Nasal cavity respiratory epithelium epithelial cell of viscerocranial mucosa (primary cell): ENCODE results near the gene SLC35F6. TPM values are rescaled to one million over a fixed set of nuclear protein-coding genes. Genes with fewer than 3 reads are reported as not detected.

Source experiments
- total RNA-seq: library from RNA; depleted of rRNA; stranded (reverse); fragments of >200 nt; gene quantifications from 2 replicates; pipeline ENCODE4 v1.2.3, GENCODE V29; 2014

Gene SLC35F6, protein sequence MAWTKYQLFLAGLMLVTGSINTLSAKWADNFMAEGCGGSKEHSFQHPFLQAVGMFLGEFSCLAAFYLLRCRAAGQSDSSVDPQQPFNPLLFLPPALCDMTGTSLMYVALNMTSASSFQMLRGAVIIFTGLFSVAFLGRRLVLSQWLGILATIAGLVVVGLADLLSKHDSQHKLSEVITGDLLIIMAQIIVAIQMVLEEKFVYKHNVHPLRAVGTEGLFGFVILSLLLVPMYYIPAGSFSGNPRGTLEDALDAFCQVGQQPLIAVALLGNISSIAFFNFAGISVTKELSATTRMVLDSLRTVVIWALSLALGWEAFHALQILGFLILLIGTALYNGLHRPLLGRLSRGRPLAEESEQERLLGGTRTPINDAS
- 51.6 and 71.8 TPM in 2 replicates for total RNA-seq

DNA sequence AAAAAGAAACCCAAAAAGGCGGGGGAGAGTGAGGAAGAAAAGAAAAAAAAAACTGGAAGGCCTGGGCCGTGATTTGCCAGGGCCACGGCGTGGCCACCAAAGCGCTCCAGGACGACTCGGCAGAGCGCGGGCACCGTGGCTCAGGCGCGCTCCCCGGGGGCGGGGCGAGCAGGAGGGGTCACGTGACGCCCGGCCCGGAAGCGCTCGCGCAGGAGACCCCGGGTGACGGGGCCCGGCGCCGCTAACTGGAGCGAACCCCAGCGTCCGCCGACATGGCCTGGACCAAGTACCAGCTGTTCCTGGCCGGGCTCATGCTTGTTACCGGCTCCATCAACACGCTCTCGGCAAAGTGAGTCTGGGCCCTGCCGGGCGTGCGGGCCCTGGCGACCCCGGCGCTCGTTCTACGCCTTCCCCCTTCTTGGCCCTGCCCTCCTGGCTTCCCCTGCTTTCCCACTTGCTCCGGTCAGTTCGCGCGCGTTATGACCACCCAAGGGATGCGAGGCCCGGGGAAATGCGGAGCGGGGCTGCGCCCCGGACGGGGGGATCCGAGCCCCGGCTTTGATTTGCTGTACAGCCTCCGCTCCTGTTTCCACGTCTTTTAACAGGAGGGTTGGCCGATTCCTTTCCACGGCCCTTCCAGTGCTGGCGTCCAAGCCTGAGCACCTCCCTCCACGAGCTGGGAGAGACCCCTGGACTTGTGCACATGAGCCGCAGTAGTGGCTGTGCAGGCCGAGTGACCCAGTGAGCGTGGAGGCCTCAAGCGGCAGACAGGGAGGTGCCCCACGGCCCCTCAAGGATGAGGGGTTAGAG lies at the start of gene SLC35F6:
Gene SLC35F6, plus strand, starts transcription at position 207 of the 810 bp plus-strand sequence. Its CDS starts 66 bp downstream, at position 273.

GRCh38 chr2:26785431-26786206 lies 21.5 kb downstream of the SLC35F6 start, which contains the start of gene CENPA:
Gene CENPA (plus strand): TSS chr2:26786056. CDS start chr2:26786197, 141 bp downstream.

Other genes with a start within 250 kb of the SLC35F6 start
- gene CIB4, start 122.9 kb upstream of the SLC35F6 start, total RNA-seq = not detected in 2 replicates
- not detected in 2 replicates for gene KCNK3, start 71.6 kb upstream of the SLC35F6 start, total RNA-seq
- gene CENPA, start 21.8 kb downstream of the SLC35F6 start, total RNA-seq = under 0.01 and 0.07 TPM in 2 replicates
- gene DPYSL5, start 83.8 kb downstream of the SLC35F6 start, total RNA-seq = not detected in 2 replicates
- gene MAPRE3, start 206.4 kb downstream of the SLC35F6 start, total RNA-seq = 2.1 and 9.8 TPM in 2 replicates